ENCODE measurements around the gene ISLR. TPM values are rescaled to one million over a fixed set of nuclear protein-coding genes. Genes with fewer than 3 reads are reported as not detected.

Gene ISLR
- total RNA-seq, 6 experiments from 2014 or later, result 1.7 to 6.3 (median 1.9) TPM

DNA sequence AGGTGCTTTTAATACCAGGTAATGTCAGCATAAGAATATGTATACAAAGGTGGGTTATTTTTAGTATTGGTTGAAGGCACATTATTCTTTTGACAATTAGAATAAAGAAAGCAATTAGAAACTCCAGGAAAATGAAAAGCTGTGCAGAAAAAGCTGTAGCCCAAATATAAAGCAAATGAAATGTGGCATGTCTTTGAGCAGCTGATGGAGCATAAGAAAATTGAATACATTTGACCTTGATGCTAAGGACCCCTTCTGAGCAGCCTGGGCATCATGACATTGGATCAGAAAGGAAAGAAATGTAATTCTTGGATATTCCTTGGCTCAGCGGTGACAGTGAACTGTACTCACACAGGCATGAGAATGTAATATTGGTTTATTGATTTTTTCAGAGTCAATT, 8.0 kb upstream of the ISLR start:
- Mint-ChIP-seq H3K27me3 (ENCODE audit: insufficient read depth) (peaks cover 26% of the 10 kb centered on the region), H3K4me3 (no peak overlapping the region), H3K9me3 (no peaks in the 10 kb centered on the region), H3K27ac (no peak overlapping the region), H3K36me3 (ENCODE audit: low read depth) (no peaks in the 10 kb centered on the region), H3K4me1 (ENCODE audit: low read depth) (no peaks in the 10 kb centered on the region)
- no peak for DNase-seq
- TF ChIP-seq, protein P1, sequence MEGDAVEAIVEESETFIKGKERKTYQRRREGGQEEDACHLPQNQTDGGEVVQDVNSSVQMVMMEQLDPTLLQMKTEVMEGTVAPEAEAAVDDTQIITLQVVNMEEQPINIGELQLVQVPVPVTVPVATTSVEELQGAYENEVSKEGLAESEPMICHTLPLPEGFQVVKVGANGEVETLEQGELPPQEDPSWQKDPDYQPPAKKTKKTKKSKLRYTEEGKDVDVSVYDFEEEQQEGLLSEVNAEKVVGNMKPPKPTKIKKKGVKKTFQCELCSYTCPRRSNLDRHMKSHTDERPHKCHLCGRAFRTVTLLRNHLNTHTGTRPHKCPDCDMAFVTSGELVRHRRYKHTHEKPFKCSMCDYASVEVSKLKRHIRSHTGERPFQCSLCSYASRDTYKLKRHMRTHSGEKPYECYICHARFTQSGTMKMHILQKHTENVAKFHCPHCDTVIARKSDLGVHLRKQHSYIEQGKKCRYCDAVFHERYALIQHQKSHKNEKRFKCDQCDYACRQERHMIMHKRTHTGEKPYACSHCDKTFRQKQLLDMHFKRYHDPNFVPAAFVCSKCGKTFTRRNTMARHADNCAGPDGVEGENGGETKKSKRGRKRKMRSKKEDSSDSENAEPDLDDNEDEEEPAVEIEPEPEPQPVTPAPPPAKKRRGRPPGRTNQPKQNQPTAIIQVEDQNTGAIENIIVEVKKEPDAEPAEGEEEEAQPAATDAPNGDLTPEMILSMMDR (IDR thresholded peaks at IDR 0.05), result no peak

DNA sequence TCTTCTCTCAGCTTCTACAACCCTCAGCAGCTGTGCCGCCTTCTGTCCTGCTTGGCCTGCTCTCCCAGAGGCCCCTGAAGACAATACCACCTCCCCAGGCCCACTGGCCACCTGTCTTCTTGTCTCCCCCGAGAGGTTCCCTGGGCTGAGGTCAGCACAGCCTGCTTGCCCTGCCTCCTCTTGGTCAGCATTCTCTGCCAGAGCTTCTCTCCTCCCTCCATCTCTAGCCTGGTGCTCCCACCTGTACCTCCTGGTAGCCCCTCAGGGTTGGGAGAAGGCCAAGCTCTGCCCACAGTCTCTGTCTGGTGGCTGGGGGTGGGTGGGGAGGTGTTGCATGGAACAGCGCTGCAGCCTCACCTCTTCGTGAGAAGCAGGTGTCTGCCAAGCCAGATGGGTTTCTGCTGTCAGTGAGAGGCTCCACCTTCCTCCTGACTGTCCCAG, 5.6 kb upstream of the ISLR start:
- H3K27me3 Mint-ChIP-seq (ENCODE audit: insufficient read depth), result peaks cover 25% of the 10 kb centered on the region
- peaks cover 6% of the 10 kb centered on the region for H3K4me1 Mint-ChIP-seq (ENCODE audit: low read depth)
- TF ChIP-seq, protein P1 (IDR thresholded peaks at IDR 0.05), result no peak
- H3K4me3 Mint-ChIP-seq, result no peak overlapping the region
- no peak overlapping the region for H3K27ac Mint-ChIP-seq
- no peaks in the 10 kb centered on the region for H3K36me3 Mint-ChIP-seq (ENCODE audit: low read depth)
- H3K9me3 Mint-ChIP-seq, result no peaks in the 10 kb centered on the region
- DNase-seq, result no peak

DNA sequence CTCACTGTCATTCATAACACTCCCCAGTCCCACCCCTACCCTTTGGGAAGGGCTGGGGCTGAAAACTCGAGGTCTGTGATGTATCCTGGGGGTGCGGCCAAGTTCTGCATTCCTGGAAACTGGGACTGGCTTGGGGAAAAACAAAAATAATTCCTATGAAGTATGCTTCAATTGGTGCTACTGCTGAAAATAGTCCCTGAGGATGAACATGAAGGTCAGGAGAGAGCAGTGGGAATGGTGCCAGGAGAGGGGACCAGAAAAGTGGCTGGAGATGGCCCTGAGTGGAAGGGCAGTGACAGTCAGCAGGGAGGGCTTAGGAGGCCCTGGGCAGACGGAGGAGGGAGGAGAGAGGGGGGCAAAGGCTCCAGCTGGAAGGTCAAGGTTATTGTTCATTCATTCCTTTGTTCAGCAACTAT, 4.8 kb upstream of the ISLR start:
- Mint-ChIP-seq H3K27me3 (ENCODE audit: insufficient read depth) (peaks cover 20% of the 10 kb centered on the region), H3K36me3 (ENCODE audit: low read depth) (no peaks in the 10 kb centered on the region), H3K9me3 (no peaks in the 10 kb centered on the region), H3K27ac (no peak overlapping the region), H3K4me3 (no peak overlapping the region), H3K4me1 (ENCODE audit: low read depth) (peaks cover 14% of the 10 kb centered on the region)
- TF ChIP-seq, protein P1 (IDR thresholded peaks at IDR 0.05), result no peak
- DNase-seq, result no peak

DNA sequence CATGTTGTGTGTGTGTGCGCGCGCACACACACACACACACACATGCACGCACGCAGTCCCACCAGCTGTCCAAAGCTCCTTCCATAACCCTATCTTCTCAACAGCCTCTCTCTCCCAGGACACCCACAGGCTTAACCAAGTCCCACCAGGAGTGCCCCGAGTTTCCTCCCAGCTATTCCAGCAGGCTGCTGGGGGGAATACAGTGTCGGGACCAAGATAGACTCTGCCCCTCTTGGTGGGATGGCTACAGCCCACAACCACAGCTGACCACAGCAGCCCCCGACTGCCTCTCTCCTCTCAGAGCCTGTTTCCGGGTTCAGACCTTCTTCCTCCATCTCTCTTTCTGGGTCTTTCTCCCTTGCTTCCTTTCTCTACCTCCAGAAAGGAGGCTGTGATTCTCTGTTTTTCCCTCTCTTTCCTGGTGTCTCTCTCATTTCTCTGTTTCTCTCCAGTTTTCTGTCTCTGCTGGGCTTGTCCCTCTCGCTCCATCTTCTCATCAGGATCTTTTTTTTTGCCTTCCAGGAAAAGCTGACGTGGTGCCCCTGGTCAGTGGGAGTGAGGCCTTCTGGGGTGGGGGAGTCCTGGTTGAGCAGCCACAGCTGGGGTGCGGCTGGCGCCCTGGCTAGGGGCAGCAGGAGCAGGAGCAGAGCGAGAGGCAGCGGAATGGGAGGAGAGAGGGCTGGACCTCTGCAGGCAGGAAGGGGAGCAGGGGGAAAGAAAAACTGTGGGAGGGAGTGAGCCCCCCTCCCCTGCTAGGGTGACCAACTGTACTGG, 3.3 kb upstream of the ISLR start:
- Mint-ChIP-seq H3K4me3 (no peak overlapping the region), H3K4me1 (ENCODE audit: low read depth) (peaks cover 16% of the 10 kb centered on the region), H3K9me3 (no peaks in the 10 kb centered on the region), H3K27me3 (ENCODE audit: insufficient read depth) (peaks cover 11% of the 10 kb centered on the region), H3K27ac (no peak overlapping the region), H3K36me3 (ENCODE audit: low read depth) (no peaks in the 10 kb centered on the region)
- DNase-seq, result no peak
- TF ChIP-seq, protein P1 (IDR thresholded peaks at IDR 0.05), result no peak

DNA sequence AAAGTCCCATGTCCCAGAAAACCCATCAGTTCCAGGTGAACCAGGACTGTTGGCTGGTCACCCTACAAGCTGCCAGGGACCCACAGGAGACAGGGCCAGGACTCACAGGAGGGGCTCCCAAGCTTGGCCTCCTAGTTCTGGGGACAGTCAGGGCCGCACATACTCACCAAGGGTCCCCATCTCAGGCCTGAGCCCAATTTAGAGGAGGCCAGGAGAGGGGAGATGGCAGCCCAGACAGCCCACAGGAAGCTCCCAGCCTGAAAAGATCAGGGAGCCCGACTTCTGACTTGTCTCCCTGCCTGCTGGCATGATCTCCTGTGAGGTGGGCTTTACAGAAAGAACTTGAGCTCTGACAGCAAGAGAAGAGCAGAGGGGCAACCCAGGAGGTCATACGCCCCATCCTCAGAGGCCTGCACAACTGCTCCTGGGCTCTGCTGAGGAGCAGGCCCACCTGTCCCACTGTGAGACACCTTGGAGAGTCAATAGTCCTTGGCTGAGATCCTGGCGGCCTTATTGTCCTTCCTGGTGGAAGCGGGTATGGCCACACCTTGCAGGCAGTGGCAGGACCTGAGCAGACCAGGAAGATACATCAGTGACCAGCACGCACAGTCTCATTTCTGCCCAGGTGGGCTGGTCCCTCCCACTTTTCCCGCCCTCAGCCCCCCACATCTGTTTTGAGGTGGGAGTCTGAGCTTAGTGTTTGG, 2.5 kb upstream of the ISLR start:
- Mint-ChIP-seq H3K27me3 (ENCODE audit: insufficient read depth) (peaks cover 8% of the 10 kb centered on the region), H3K4me1 (ENCODE audit: low read depth) (peaks cover 17% of the 10 kb centered on the region), H3K27ac (no peak overlapping the region), H3K36me3 (ENCODE audit: low read depth) (no peaks in the 10 kb centered on the region), H3K4me3 (no peak overlapping the region), H3K9me3 (no peaks in the 10 kb centered on the region)
- DNase-seq, result no peak
- TF ChIP-seq, protein P1 (IDR thresholded peaks at IDR 0.05), result no peak

Measured in HFFc6 (cell line).